Heart left ventricle (tissue), 13 donors: Measurements from ENCODE around the gene DNER.

Experiments
- CTCF ChIP-seq, 12 donors: fragments of 200-600 bp; sonication (generic) in 4 of 12; IDR thresholded peaks; one replicate each; pipeline versions ENCODE4 v1.5.0 to v1.8.0; 2018 to 2022; ENCODE audit warnings: antibody characterized with exemption in 12 of 12, mild to moderate bottlenecking in 5 of 12
- POLR2A ChIP-seq, 2 donors: fragments of 450-650 bp; IDR thresholded peaks; one replicate each; pipeline ENCODE4 v1.6.1; 2017; ENCODE audit warnings: antibody characterized with exemption in 2 of 2, mild to moderate bottlenecking in 2 of 2, moderate library complexity in 2 of 2
- donor health status: ischemic (EF 13 %, LVEDD 7.1; RV severe dilation, severe dysfunction).
- donor health status: DM: no; HTN: yes; CAD: no.
- donor health status: DM: no; HTN: no; CAD: no.
- donor health status: ischemic (EF 25% LVEDD 6.9; RV normal size, moderate dysfunction).
- donor health status: ischemic (EF 25% LVEDD 5.7; RV mildly dilated, moderate dysfunction).
- donor health status: ischemic (EF 35%, LVEDD 5.7; RV mildly dilated, moderate dysfunction).
- donor health status: nonischemic (EF 11% LVEDD 7.7; RV severe dilation, severe dysfunction).
- donor health status: DM: yes; HTN: yes; CAD: no.
- donor health status: PGD.
- donor health status: ischemic (EF 29% LVEDD 5.4; RV normal size, mild dysfunction).
- donor health status: nonischemic (EF 23%, LVEDD 6.1; RV moderate dilation, normal function).

GRCh38 chr2:229474125-229474524 is 240.2 kb downstream of the DNER start:
- TF ChIP-seq POLR2A (IDR thresholded peaks at IDR 0.05) (no peak), CTCF (IDR thresholded peaks at IDR 0.05) (no peak)
